EH (cell line): ENCODE results near the gene ZNF75A.
"Not testable (repeated sequence)": the region's sequence is repeated elsewhere in the genome, so short reads cannot be mapped to it uniquely, and the experiment has no call there.

ENCODE experiments used
- DNase-seq: peaks from one replicate; pipeline ENCODE4 v3.0.0-alpha.2; 2015; ENCODE audit warnings: low read depth

Gene ZNF75A

GRCh38 chr16:3305109-3306068 is at the start of gene ZNF75A, which contains the start of gene TIGD7:
Gene ZNF75A (plus strand): TSS chr16:3305497. CDS start chr16:3308429, 2,932 bp downstream.
Gene TIGD7 (minus strand): TSS chr16:3305430. CDS start chr16:3300614, 4,816 bp downstream.
- DNase-seq = peak; percentile 90

GRCh38 chr16:3256146-3256865 is 49.0 kb upstream of the ZNF75A start, which contains the start of gene MEFV:
Gene MEFV (minus strand): TSS chr16:3256633. CDS start chr16:3256587, 46 bp downstream.
- peak; percentile 3 for DNase-seq

- peak; percentile 32 for DNase-seq
Measured at GRCh38 chr16:3256866-3257465, 48.3 kb upstream of the ZNF75A start.

GRCh38 chr16:3259836-3260235 is 45.5 kb upstream of the ZNF75A start:
- no peak for DNase-seq

GRCh38 chr16:3262517-3262916 is 42.8 kb upstream of the ZNF75A start:
- no peak for DNase-seq

- peak; percentile 98 for DNase-seq
Measured at GRCh38 chr16:3264137-3265036, 40.9 kb upstream of the ZNF75A start.

- DNase-seq = peak; percentile 82
Measured at GRCh38 chr16:3266873-3267537, 38.3 kb upstream of the ZNF75A start.

- no peak for DNase-seq
Measured at GRCh38 chr16:3268294-3268693, 37.0 kb upstream of the ZNF75A start.

- DNase-seq = not testable (repeated sequence)
Measured at GRCh38 chr16:3270718-3271117, 34.6 kb upstream of the ZNF75A start.

- DNase-seq = not testable (repeated sequence)
Measured at GRCh38 chr16:3271281-3271680, 34.0 kb upstream of the ZNF75A start.

- peak; percentile 38 for DNase-seq
Measured at GRCh38 chr16:3274490-3274889, 30.8 kb upstream of the ZNF75A start.

- no peak for DNase-seq
Measured at GRCh38 chr16:3274947-3275346, 30.4 kb upstream of the ZNF75A start.

- no peak for DNase-seq
Measured at GRCh38 chr16:3276679-3277078, 28.6 kb upstream of the ZNF75A start.

GRCh38 chr16:3281222-3281820 is 24.0 kb upstream of the ZNF75A start:
- no peak for DNase-seq

GRCh38 chr16:3282103-3282729 is 23.1 kb upstream of the ZNF75A start:
- no peak for DNase-seq

GRCh38 chr16:3282730-3283542 is 22.4 kb upstream of the ZNF75A start, which contains the start of gene ZNF263:
Gene ZNF263 (plus strand): TSS chr16:3283491. CDS start chr16:3283819, 328 bp downstream.
- DNase-seq = peak; percentile 98

- DNase-seq = no peak
Measured at GRCh38 chr16:3283543-3284447, 21.5 kb upstream of the ZNF75A start.

- DNase-seq = no peak
Measured at GRCh38 chr16:3285131-3285530, 20.2 kb upstream of the ZNF75A start.
